ENCODE results near the gene ZNF407.

DNA sequence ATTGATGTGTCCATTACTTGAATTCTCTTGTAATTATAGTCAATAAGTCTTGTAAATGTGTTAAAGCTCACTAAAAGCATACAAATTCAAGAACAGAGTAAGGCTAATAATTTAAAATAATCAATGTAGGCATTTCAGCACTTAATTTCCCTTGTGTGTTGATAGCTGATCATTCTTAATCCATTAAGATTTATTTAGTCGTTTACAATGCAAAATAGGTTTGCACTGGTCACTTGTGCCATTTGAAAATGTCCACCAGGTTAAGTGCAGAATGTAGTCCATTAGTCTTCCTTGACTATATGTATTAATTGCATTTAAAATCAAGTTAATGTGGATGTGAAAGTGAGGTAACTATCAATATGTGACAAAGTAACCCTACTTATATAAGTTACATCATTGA is 39.4 kb downstream of the ZNF407 start:
- TF ChIP-seq, protein P1, sequence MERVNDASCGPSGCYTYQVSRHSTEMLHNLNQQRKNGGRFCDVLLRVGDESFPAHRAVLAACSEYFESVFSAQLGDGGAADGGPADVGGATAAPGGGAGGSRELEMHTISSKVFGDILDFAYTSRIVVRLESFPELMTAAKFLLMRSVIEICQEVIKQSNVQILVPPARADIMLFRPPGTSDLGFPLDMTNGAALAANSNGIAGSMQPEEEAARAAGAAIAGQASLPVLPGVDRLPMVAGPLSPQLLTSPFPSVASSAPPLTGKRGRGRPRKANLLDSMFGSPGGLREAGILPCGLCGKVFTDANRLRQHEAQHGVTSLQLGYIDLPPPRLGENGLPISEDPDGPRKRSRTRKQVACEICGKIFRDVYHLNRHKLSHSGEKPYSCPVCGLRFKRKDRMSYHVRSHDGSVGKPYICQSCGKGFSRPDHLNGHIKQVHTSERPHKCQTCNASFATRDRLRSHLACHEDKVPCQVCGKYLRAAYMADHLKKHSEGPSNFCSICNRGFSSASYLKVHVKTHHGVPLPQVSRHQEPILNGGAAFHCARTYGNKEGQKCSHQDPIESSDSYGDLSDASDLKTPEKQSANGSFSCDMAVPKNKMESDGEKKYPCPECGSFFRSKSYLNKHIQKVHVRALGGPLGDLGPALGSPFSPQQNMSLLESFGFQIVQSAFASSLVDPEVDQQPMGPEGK (CRISPR knock-in tag; IDR thresholded peaks at IDR 0.05; ENCODE audit: borderline replicate concordance) = no peak
- TF ChIP-seq, protein P2, sequence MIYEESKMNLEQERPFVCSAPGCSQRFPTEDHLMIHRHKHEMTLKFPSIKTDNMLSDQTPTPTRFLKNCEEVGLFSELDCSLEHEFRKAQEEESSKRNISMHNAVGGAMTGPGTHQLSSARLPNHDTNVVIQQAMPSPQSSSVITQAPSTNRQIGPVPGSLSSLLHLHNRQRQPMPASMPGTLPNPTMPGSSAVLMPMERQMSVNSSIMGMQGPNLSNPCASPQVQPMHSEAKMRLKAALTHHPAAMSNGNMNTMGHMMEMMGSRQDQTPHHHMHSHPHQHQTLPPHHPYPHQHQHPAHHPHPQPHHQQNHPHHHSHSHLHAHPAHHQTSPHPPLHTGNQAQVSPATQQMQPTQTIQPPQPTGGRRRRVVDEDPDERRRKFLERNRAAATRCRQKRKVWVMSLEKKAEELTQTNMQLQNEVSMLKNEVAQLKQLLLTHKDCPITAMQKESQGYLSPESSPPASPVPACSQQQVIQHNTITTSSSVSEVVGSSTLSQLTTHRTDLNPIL (CRISPR knock-in tag; IDR thresholded peaks at IDR 0.05; ENCODE audit: low read depth) = no peak
- no peak for TF ChIP-seq ESRRG (CRISPR knock-in tag; IDR thresholded peaks at IDR 0.05)
- TF ChIP-seq ZNF565 (CRISPR knock-in tag; conservative IDR thresholded peaks at IDR 0.05; ENCODE audit: low read depth) = no peak
- no peak for TF ChIP-seq ZFP3 (CRISPR knock-in tag; IDR thresholded peaks at IDR 0.05)
- TF ChIP-seq SNAI2 (CRISPR knock-in tag; IDR thresholded peaks at IDR 0.05) = no peak
- no peak for TF ChIP-seq ARNTL (CRISPR knock-in tag; IDR thresholded peaks at IDR 0.05; ENCODE audit: borderline replicate concordance, low read depth)
- no peak for TF ChIP-seq TCF4 (CRISPR knock-in tag; IDR thresholded peaks at IDR 0.05; ENCODE audit: borderline replicate concordance)
- TF ChIP-seq, protein P3, sequence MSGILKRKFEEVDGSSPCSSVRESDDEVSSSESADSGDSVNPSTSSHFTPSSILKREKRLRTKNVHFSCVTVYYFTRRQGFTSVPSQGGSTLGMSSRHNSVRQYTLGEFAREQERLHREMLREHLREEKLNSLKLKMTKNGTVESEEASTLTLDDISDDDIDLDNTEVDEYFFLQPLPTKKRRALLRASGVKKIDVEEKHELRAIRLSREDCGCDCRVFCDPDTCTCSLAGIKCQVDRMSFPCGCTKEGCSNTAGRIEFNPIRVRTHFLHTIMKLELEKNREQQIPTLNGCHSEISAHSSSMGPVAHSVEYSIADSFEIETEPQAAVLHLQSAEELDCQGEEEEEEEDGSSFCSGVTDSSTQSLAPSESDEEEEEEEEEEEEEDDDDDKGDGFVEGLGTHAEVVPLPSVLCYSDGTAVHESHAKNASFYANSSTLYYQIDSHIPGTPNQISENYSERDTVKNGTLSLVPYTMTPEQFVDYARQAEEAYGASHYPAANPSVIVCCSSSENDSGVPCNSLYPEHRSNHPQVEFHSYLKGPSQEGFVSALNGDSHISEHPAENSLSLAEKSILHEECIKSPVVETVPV (CRISPR knock-in tag; IDR thresholded peaks at IDR 0.05) = no peak
- no peak for TF ChIP-seq ZNF8 (CRISPR knock-in tag; IDR thresholded peaks at IDR 0.05)
- TF ChIP-seq TOX (CRISPR knock-in tag; IDR thresholded peaks at IDR 0.05; ENCODE audit: borderline replicate concordance) = no peak
